Sigmoid colon (tissue), 4 donors: ENCODE measurements around the gene TNFRSF18.

ENCODE experiments used
- POLR2AphosphoS5 ChIP-seq, 4 donors: sonication (generic); formaldehyde crosslinking; IDR thresholded peaks; one replicate each; pipeline ENCODE4 v1.6.1; 2017; ENCODE audit warnings: antibody characterized with exemption in 4 of 4
- TF ChIP-seq, protein P1 (sequence below), 4 experiments: fragments of 450-650 bp in 3 of 4; fragments of 200-600 bp in 1 of 4; IDR thresholded peaks; one replicate each; pipeline ENCODE4 v1.5.1; 2016 to 2019; ENCODE audit warnings: antibody characterized with exemption in 4 of 4, mild to moderate bottlenecking in 3 of 4, moderate library complexity in 2 of 4

DNA sequence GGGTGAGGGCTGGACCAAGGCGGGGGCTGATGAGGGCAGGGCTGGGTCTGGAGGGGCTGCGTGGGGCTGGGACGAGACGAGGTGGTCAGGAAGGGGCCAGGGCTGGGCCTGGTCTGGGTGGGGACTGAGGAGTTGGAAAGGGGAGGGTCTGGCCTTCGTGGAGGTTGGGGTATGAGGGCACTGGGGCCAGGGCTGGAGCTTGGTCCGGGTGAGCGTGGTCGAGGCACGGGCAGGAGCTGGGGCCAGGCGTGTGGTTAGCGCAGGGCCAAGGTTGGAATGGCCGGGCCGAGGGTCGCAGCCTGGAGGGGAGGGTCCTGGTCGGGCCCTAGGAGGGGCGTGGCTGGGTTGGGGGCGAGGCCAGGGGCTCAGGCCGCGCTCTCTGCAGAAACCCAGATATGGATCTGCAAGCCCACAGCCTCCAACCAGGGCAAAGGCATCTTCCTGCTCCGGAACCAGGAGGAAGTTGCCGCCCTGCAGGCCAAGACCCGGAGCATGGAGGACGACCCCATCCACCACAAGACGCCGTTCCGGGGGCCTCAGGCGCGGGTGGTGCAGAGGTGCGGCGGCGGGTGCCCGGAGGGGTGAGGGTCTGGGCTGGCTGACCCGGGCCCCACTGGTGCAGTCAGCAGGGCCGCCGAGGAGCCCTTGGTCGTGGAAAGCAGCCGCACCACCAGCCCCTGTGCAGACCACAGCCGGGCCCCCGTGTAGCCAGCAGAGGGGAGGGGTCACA, 23.7 kb downstream of the TNFRSF18 start:
- TF ChIP-seq, protein P1, sequence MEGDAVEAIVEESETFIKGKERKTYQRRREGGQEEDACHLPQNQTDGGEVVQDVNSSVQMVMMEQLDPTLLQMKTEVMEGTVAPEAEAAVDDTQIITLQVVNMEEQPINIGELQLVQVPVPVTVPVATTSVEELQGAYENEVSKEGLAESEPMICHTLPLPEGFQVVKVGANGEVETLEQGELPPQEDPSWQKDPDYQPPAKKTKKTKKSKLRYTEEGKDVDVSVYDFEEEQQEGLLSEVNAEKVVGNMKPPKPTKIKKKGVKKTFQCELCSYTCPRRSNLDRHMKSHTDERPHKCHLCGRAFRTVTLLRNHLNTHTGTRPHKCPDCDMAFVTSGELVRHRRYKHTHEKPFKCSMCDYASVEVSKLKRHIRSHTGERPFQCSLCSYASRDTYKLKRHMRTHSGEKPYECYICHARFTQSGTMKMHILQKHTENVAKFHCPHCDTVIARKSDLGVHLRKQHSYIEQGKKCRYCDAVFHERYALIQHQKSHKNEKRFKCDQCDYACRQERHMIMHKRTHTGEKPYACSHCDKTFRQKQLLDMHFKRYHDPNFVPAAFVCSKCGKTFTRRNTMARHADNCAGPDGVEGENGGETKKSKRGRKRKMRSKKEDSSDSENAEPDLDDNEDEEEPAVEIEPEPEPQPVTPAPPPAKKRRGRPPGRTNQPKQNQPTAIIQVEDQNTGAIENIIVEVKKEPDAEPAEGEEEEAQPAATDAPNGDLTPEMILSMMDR (IDR thresholded peaks at IDR 0.05), result no peak
- TF ChIP-seq POLR2AphosphoS5 (IDR thresholded peaks at IDR 0.05), result no peak
